NB4 (cell line): ENCODE measurements around the gene ANKS4B.

Source experiments
- DNase-seq: peaks from one replicate; pipeline ENCODE4 v3.0.0; 2010; ENCODE audit warnings: low read depth
- H3K4me3 ChIP-seq: one replicate; pipeline ENCODE4 v1.5.1; 2011; ENCODE audit warnings: mild to moderate bottlenecking, low read depth, low read length, moderate library complexity
- CTCF ChIP-seq: IDR thresholded peaks from one replicate; pipeline ENCODE4 v1.5.1; 2012; ENCODE audit warnings: low read depth, low read length
- MAX ChIP-seq: IDR thresholded peaks from 2 replicates; pipeline ENCODE4 v1.6.1; 2011; ENCODE audit warnings: low read depth, low read length
- MYC ChIP-seq: IDR thresholded peaks from 2 replicates; pipeline ENCODE4 v1.6.1; 2011; ENCODE audit warnings: low read depth, low read length
- POLR2A ChIP-seq: IDR thresholded peaks from 2 replicates; pipeline ENCODE4 v1.6.1; 2011; ENCODE audit warnings: mild to moderate bottlenecking; ENCODE audit not compliant: insufficient read length; ENCODE audit errors: extremely low read depth

The ANKS4B gene

GRCh38 chr16:21233521-21234150 is at the start of gene ANKS4B:
Gene ANKS4B, plus strand, starts transcription at chr16:21233699. Its CDS starts 39 bp downstream, at chr16:21233738.
- no peak for DNase-seq
- TF ChIP-seq MAX, result no peak
- no peak within 1 kb of the TSS for H3K4me3 ChIP-seq

- TF ChIP-seq CTCF (no peak), POLR2A (no peak), MYC (no peak), MAX (no peak)
- no peak overlapping the region for H3K4me3 ChIP-seq
- DNase-seq, result no peak
Observed at GRCh38 chr16:21183995-21184394, 49.5 kb upstream of the ANKS4B start.

- peak; percentile 60 for DNase-seq
- TF ChIP-seq MAX, result no peak
- TF ChIP-seq CTCF, result no peak
- TF ChIP-seq POLR2A, result no peak
- TF ChIP-seq MYC, result no peak
- H3K4me3 ChIP-seq, result no peak overlapping the region
Observed at GRCh38 chr16:21184834-21185233, 48.7 kb upstream of the ANKS4B start.

GRCh38 chr16:21185659-21186325 is 47.7 kb upstream of the ANKS4B start:
- TF ChIP-seq MAX (no peak), MYC (no peak), CTCF (no peak), POLR2A (no peak)
- H3K4me3 ChIP-seq, result no peak overlapping the region
- no peak for DNase-seq

GRCh38 chr16:21186326-21186691 is 47.2 kb upstream of the ANKS4B start:
- H3K4me3 ChIP-seq, result no peak overlapping the region
- TF ChIP-seq MAX, result no peak
- TF ChIP-seq CTCF, result no peak
- TF ChIP-seq POLR2A, result no peak
- no peak for TF ChIP-seq MYC
- no peak for DNase-seq

- TF ChIP-seq MYC, result no peak
- TF ChIP-seq CTCF, result no peak
- TF ChIP-seq MAX, result no peak
- TF ChIP-seq POLR2A, result no peak
- H3K4me3 ChIP-seq, result no peak overlapping the region
- no peak for DNase-seq
Observed at GRCh38 chr16:21189311-21189710, 44.2 kb upstream of the ANKS4B start.
